ENCODE data around the gene NAT8L.

Gene NAT8L

DNA sequence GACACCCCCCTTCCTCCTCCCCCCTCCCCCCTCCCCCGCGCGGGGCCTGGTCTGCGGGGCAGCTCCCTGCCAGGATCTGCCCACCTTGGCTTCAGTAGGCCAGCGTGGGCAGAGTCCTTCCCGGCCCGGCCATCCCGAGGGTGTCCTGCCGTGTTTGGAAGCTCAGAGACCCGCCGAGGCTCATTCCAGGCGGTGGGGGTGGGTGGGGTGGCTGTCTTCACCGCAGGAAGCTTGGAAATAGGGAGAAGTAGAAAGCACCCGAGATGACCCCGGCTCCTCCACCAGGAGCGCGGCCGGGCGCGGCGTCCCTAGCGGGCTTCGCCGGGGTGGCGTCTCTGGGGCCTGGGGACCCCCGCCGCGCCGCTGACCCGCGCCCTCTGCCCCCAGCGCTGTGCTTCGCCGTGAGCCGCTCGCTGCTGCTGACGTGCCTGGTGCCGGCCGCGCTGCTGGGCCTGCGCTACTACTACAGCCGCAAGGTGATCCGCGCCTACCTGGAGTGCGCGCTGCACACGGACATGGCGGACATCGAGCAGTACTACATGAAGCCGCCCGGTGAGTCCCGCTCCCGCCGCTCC is 1.6 kb downstream of the NAT8L start:
- no peak for DNase-seq (ENCODE audit: low read depth)
- H3K9ac ChIP-seq (ENCODE audit: low read length): no peak overlapping the region
- H3K4me3 ChIP-seq (ENCODE audit: low read length): no peak overlapping the region
- no peaks in the 10 kb centered on the region for H3K4me1 ChIP-seq (ENCODE audit: control insufficient read depth, insufficient read depth, low read length)
- no peaks in the 10 kb centered on the region for H3K36me3 ChIP-seq (ENCODE audit: control insufficient read depth, insufficient read depth, low read length, severe bottlenecking)
- H3K27me3 ChIP-seq (replicated peaks; ENCODE audit: control insufficient read depth, insufficient read depth, low read length): peaks cover 27% of the 10 kb centered on the region
- H3K9me3 ChIP-seq (ENCODE audit: control insufficient read depth, low read length): no peaks in the 10 kb centered on the region

DNA sequence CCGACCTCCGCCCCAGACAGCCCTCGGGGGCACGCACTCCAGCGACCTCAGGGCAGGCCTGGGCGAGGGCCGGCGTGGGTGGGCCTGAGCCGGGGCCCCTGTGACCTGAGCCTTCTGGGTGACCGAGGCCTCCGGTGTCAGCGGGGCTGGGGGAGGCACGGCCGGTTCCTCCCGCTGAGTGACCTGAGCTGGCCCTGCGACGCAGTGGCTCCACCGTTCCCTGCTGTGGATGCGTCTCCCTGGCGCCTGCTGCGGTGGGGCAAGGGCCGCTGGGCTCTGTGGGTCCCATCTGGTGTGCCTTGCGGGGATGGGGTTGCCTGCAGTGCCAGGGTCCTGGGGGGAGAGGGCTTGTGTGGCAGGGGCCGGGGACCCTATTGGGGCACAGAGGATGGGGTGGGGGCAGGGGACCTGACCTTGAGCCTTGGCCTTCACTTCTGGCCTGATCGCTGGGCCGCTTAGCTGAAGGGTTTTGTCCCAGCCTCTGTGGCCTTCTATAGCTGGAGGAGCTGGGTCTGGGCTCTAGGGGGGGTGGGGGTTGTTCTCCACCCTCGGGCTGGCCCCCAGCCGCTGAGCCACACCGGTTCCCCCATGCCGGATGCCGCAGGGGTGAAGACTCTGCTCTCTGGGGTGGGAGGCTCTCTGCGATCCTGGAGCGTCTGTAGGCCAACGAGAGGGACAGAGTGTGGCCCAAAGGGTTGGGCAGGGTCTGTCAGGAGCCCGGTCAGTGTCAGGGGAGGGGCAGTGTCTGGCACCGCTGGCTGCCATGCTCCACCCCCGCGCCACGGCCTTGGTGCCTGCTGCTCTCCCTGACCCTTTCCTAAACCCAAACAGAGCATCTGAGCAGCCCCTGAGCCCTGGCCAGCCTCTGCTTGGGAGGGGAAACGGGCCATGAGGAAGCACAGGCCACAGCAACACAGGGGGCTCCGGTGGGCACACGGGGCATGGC is 2.3 kb downstream of the NAT8L start:
- Histone ChIP-seq H3K27me3 (replicated peaks; ENCODE audit: control insufficient read depth, insufficient read depth, low read length) (peaks cover 26% of the 10 kb centered on the region), H3K36me3 (ENCODE audit: control insufficient read depth, insufficient read depth, low read length, severe bottlenecking) (no peaks in the 10 kb centered on the region), H3K4me3 (ENCODE audit: low read length) (no peak overlapping the region), H3K4me1 (ENCODE audit: control insufficient read depth, insufficient read depth, low read length) (no peaks in the 10 kb centered on the region), H3K9me3 (ENCODE audit: control insufficient read depth, low read length) (no peaks in the 10 kb centered on the region), H3K9ac (ENCODE audit: low read length) (no peak overlapping the region)
- no peak for DNase-seq (ENCODE audit: low read depth)

DNA sequence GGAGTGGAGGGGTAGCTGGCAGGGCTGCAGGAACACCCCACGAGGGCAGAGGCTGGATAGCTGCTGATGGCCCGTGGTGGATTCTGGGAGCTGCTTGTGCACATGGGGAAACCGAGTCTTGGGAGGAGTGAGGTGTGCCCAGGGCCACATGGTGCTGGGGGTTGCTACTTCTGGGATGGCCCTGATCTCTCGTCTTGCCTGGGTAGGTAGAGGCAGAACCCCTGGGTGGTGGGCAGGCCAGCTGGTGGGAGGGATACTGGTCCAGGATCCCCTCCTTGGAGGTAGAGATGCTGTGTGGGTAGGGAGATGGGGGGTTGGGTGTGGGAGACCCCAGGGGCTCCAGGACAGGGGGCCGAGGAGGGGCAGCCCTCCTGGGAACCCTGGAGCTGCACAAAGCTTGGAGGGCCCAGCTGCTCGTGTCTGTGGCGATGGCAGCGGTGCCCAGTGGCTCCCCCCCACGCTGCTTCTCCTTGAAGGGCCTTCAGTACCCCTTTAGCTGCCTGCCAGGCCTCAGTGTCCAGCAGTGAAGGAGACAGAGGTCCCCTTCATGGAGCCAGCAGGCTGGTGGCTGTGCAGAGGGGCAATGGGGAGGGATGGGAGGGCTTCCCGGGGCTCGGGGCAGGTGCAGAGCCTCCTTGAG is 3.2 kb downstream of the NAT8L start:
- H3K4me3 ChIP-seq (ENCODE audit: low read length): no peak overlapping the region
- DNase-seq (ENCODE audit: low read depth): no peak
- H3K9me3 ChIP-seq (ENCODE audit: control insufficient read depth, low read length): no peaks in the 10 kb centered on the region
- H3K9ac ChIP-seq (ENCODE audit: low read length): no peak overlapping the region
- no peaks in the 10 kb centered on the region for H3K36me3 ChIP-seq (ENCODE audit: control insufficient read depth, insufficient read depth, low read length, severe bottlenecking)
- H3K27me3 ChIP-seq (replicated peaks; ENCODE audit: control insufficient read depth, insufficient read depth, low read length): peaks cover 18% of the 10 kb centered on the region
- H3K4me1 ChIP-seq (ENCODE audit: control insufficient read depth, insufficient read depth, low read length): no peaks in the 10 kb centered on the region

DNA sequence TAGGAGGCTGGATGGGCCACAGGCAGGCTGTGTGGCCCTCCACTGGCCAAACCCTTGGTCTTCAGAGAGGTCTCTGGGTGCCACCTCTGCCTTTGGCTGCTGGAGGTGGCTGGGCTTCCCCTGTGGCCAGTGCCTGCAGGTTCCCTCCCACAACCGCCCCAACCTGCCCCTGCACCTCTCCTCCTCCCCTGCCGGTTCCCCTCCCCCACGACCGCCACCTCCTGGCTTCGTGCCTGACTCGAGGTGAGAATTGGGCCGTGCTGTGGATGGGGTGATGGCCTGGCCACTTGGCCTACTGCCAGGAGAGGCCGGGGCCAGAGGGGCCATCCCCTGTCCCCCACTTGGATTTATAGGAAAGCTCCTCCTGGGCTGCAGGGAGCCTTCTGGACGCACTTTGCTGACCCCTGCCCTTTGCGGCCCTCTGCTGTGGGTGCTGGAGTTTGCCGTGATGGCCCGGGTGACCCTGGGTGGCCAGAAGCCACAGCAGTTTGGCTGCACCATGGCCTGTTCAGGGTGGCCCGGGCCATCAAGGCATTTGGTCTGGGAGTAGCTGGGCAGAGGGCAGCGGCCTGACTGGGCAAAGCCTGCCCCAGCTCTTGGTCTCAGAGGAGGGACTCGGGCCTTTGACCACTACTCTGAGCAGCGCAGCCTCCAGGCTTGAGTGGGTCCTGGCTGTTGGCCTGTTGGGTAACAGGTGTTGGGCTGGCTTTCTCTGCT is 3.8 kb downstream of the NAT8L start:
- Histone ChIP-seq H3K9ac (ENCODE audit: low read length) (no peak overlapping the region), H3K4me1 (ENCODE audit: control insufficient read depth, insufficient read depth, low read length) (no peaks in the 10 kb centered on the region), H3K36me3 (ENCODE audit: control insufficient read depth, insufficient read depth, low read length, severe bottlenecking) (no peaks in the 10 kb centered on the region), H3K4me3 (ENCODE audit: low read length) (no peak overlapping the region), H3K27me3 (replicated peaks; ENCODE audit: control insufficient read depth, insufficient read depth, low read length) (peaks cover 15% of the 10 kb centered on the region), H3K9me3 (ENCODE audit: control insufficient read depth, low read length) (no peaks in the 10 kb centered on the region)
- no peak for DNase-seq (ENCODE audit: low read depth)

DNA sequence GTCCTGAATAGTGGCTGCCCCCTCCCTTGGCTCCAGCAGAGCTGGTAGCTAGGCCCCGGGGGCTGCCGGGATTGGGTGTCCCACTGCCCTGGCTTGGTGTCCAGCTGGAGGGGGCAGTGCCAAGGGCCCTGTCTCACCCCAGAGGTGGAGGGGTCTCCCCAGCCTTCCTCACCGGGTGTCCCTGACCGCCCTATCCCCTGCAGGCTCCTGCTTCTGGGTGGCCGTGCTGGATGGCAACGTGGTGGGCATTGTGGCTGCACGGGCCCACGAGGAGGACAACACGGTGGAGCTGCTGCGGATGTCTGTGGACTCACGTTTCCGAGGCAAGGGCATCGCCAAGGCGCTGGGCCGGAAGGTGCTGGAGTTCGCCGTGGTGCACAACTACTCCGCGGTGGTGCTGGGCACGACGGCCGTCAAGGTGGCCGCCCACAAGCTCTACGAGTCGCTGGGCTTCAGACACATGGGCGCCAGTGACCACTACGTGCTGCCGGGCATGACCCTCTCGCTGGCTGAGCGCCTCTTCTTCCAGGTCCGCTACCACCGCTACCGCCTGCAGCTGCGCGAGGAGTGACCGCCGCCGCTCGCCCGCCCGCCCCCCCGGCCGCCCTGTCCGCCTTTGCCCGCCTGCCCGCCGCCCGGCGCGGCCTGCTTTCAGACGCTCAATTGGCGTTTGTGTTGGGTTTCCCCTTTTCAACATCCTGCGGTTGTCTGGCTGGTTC is 4.6 kb downstream of the NAT8L start:
- H3K4me1 ChIP-seq (ENCODE audit: control insufficient read depth, insufficient read depth, low read length): no peaks in the 10 kb centered on the region
- peaks cover 20% of the 10 kb centered on the region for H3K27me3 ChIP-seq (replicated peaks; ENCODE audit: control insufficient read depth, insufficient read depth, low read length)
- no peaks in the 10 kb centered on the region for H3K36me3 ChIP-seq (ENCODE audit: control insufficient read depth, insufficient read depth, low read length, severe bottlenecking)
- no peak for DNase-seq (ENCODE audit: low read depth)
- H3K9me3 ChIP-seq (ENCODE audit: control insufficient read depth, low read length): no peaks in the 10 kb centered on the region
- no peak overlapping the region for H3K4me3 ChIP-seq (ENCODE audit: low read length)
- H3K9ac ChIP-seq (ENCODE audit: low read length): no peak overlapping the region

DNA sequence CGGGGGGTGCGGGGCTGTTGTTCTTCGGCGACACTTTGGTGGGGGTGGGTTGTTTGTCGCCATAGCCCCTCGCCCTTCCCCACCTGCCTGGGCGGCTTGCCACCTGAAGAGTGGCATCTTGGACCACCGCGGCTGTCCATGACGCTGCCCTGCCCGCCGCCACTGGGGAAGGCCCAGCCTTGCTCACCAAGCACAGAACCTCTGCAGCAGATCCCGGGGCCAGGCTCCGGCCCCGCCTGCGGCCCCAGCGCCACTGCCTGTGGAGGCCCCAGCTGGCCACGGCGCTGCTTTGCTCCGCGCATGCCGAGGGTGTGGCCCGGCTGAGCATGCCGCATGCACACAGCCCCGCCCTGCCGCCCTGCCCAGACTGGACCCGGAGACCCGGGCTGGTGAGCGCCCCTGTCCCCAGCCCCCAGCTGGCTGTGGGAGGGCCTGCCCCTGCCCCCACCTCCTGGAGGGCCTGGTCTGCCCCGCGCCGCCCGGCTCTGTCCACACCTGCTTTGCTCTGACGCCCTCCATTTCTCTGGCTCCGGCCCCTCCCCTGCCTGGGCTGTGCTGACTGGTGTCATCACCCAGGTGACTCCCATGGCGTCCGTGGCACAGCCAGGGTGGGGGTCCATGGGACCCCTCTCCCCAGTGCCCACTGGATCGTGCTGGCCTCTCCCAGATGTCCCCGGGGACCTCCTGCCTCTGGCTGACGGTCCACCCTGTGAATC is 5.3 kb downstream of the NAT8L start:
- no peak overlapping the region for H3K4me3 ChIP-seq (ENCODE audit: low read length)
- DNase-seq (ENCODE audit: low read depth): no peak
- H3K9me3 ChIP-seq (ENCODE audit: control insufficient read depth, low read length): no peaks in the 10 kb centered on the region
- H3K4me1 ChIP-seq (ENCODE audit: control insufficient read depth, insufficient read depth, low read length): no peaks in the 10 kb centered on the region
- H3K9ac ChIP-seq (ENCODE audit: low read length): no peak overlapping the region
- H3K27me3 ChIP-seq (replicated peaks; ENCODE audit: control insufficient read depth, insufficient read depth, low read length): peaks cover 20% of the 10 kb centered on the region
- no peaks in the 10 kb centered on the region for H3K36me3 ChIP-seq (ENCODE audit: control insufficient read depth, insufficient read depth, low read length, severe bottlenecking)

DNA sequence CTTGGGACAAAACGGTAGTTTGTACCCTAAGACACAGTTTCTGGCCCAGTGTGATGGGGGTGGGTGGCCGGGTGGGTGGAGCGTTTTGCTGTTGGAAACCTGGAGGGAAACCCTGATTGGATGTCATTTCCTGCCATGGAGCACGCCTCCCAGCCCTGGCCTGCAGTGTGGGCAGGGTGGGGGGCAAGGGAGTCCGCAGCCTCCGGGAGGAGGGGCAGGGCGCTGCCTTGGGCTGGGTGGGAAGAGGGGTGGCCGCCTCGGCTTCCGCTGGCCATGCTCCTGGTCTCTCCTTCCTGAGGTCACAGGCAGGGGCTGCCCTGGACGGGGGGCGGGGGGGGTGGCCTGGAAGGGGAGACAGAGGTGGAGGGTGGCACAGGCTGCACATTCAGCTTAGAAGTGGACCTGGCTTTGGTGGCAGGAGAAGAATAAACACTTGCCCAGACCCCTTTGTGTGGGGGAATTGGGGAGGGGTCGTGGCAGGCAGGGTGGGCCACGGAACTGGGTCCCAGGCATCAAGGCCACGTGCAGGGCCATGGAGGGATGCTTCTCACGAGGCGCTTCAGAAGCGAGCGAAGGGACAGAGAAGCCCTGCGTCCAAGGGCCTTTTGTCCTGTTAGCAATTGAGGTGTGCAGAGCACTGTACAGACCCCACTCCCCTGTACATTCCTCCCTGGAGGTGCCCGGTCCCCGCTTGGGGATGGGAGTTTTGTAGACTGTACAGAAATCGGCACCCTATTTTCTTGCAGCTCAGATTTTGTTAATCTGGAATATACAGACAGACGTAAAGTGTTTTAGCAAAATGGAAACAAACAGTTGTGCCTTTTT is 6.2 kb downstream of the NAT8L start:
- Histone ChIP-seq H3K9ac (ENCODE audit: low read length) (no peak overlapping the region), H3K4me1 (ENCODE audit: control insufficient read depth, insufficient read depth, low read length) (no peaks in the 10 kb centered on the region), H3K9me3 (ENCODE audit: control insufficient read depth, low read length) (no peaks in the 10 kb centered on the region), H3K36me3 (ENCODE audit: control insufficient read depth, insufficient read depth, low read length, severe bottlenecking) (no peaks in the 10 kb centered on the region), H3K4me3 (ENCODE audit: low read length) (no peak overlapping the region), H3K27me3 (replicated peaks; ENCODE audit: control insufficient read depth, insufficient read depth, low read length) (peaks cover 26% of the 10 kb centered on the region)
- DNase-seq (ENCODE audit: low read depth): no peak

DNA sequence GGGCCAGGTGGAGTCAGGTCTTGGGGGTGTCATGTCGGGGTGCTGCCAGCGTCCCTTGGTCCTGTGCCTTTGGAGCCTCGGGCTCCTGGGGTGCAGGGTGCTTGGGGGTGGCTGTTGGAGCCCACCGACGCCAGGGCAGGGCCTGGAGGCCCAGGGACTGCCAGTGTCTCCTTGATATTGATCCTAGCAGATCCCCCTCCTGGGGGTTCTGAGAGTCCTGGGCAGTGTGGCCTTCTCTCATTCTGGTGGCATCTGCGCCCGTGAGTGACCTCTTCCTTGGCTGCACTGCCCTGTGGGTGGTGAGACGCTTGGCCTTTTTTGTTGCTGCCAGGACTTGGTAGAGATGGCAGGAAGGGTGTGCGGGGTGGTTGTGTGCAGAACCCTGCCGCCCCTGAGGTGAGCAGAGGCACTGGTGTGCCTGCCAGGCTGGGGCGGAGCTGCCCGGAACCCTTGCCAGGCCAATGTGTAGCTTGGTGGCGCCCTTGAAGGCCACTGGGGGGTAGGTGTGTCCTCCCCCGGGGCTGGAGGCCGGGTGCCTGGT is 7.0 kb downstream of the NAT8L start:
- H3K9me3 ChIP-seq (ENCODE audit: control insufficient read depth, low read length): no peaks in the 10 kb centered on the region
- no peak for DNase-seq (ENCODE audit: low read depth)
- H3K36me3 ChIP-seq (ENCODE audit: control insufficient read depth, insufficient read depth, low read length, severe bottlenecking): no peaks in the 10 kb centered on the region
- peaks cover 30% of the 10 kb centered on the region for H3K27me3 ChIP-seq (replicated peaks; ENCODE audit: control insufficient read depth, insufficient read depth, low read length)
- no peak overlapping the region for H3K4me3 ChIP-seq (ENCODE audit: low read length)
- H3K4me1 ChIP-seq (ENCODE audit: control insufficient read depth, insufficient read depth, low read length): no peaks in the 10 kb centered on the region
- H3K9ac ChIP-seq (ENCODE audit: low read length): no peak overlapping the region

DNA sequence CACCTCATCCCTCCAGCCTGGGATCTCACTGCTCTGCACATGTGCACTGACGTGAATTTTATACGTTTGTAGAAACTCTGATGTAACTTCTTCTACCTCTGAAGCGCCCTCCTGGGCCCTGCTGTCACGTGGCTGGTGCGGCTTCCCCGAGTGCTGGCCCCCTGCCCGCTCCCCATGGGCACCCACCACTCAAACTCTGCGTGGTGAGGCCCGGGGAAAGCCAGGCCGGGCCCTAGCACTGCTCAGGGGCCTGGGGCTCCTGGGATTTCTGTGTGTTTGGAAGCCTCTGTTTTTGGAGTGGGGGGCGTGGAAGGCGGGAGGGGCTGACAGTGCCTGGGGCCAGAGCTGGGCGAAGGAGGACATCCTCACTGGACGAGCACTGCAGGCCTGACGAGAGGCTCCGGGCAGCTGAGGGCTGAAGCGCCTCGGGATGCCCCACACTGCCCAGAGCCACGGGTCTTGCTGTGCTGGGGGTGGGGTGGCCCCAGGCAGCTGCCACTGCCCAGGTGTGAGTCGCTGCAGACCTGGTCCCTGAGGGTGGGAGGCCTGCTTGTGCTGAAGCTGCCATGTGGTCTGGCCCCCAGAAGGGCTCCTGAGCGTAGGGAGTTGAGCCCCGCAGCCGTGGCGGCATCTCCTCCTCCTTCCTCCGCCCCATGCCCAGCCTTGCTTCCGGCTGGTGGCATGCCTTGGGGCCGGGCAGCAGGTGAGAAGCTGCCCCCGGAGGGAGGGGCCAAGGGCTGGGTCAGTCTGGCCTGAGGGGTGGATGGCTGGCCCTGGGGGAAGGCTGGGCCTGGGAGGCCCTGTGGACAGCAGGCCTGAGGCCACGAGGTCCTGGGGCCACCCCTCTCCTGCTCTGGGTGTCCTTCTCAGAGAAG is 7.7 kb downstream of the NAT8L start:
- no peak overlapping the region for H3K4me3 ChIP-seq (ENCODE audit: low read length)
- no peak overlapping the region for H3K9ac ChIP-seq (ENCODE audit: low read length)
- H3K4me1 ChIP-seq (ENCODE audit: control insufficient read depth, insufficient read depth, low read length): no peaks in the 10 kb centered on the region
- H3K9me3 ChIP-seq (ENCODE audit: control insufficient read depth, low read length): no peaks in the 10 kb centered on the region
- H3K36me3 ChIP-seq (ENCODE audit: control insufficient read depth, insufficient read depth, low read length, severe bottlenecking): no peaks in the 10 kb centered on the region
- H3K27me3 ChIP-seq (replicated peaks; ENCODE audit: control insufficient read depth, insufficient read depth, low read length): peaks cover 26% of the 10 kb centered on the region
- no peak for DNase-seq (ENCODE audit: low read depth)
